ENCODE data around the gene SPATA16.
"Not testable (repeated sequence)": the region's sequence is repeated elsewhere in the genome, so short reads cannot be mapped to it uniquely, and the experiment has no call there.

The SPATA16 gene

GRCh38 chr3:172869368-172869771 lies 271.7 kb downstream of the SPATA16 start:
- DNase-seq = no peak

DNA sequence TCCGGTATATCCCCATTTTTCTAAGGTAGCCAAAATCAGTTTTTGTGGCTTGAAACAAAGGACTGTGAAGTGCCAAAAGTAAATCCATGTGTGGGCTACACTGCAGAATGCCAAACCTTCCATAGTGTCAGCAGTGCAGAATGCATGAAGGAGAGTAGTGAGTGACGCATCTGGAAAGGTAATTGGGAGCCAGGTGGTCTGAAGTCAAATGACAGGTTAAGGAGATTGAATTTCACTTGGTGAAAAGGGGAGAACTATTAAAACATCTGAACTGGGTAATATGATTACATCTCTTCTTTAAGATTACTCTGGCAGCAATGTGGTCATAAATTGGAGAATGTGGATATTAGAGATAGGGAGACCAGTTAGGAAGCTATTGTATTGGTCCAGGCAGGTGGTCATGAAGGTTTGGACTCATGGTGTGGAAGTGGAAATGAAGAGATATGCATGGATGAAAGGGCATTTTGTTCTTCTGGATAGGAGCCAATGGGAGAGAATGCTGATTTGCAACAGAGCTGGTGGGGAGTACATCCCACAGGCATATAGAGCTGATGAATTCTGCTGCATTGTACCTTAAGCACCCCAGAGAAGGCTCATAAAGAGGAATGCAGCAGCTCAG lies 272.3 kb downstream of the SPATA16 start:
- no peak for DNase-seq

DNA sequence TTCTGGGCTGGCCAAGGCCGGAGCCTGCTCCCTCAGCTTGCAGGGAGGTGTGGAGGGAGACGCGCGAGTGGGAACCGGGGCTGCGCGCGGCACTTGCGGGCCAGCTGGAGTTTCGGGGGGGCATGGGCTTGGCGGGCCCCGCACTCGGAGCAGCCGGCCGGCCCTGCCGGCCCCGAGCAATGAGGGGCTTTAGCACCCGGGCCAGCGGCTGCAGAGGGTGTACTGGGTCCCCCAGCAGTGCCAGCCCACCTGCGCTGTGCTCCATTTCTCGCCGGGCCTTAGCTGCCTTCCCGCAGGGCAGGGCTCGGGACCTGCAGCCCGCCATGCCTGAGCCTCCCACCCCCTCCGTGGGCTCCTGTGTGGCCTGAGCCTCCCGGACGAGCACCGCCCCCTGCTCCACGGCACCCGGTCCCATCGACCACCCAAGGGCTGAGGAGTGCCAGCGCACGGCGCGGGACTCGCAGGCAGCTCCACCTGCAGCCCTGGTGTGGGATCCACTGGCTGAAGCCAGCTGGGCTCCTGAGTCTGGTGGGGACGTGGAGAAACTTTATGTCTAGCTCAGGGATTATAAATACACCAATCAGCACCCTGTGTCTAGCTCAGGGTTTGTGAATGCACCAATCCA lies 274.2 kb downstream of the SPATA16 start:
- not testable (repeated sequence) for DNase-seq

DNA sequence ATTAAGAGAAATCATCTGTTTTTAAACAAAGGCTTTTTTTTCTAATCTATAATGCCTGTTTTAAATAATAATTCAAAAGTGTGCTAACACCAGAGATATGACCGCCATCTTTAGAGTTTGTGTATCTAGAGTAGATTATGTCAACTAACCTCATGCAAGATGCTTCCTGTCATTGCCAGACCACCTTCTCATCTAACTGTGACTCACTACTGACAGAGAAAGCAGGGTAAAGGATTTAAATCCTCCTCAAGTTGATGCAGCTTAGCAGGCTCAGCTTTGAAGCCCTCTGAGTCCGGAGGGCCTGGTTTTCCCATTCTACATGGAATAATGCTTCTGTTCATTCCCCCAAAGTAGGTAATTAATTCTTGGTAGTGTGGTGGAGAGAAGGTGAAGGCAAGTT lies 282.0 kb downstream of the SPATA16 start:
- DNase-seq = no peak

GRCh38 chr3:172856795-172857742 lies 284.0 kb downstream of the SPATA16 start:
- DNase-seq = no peak

DNA sequence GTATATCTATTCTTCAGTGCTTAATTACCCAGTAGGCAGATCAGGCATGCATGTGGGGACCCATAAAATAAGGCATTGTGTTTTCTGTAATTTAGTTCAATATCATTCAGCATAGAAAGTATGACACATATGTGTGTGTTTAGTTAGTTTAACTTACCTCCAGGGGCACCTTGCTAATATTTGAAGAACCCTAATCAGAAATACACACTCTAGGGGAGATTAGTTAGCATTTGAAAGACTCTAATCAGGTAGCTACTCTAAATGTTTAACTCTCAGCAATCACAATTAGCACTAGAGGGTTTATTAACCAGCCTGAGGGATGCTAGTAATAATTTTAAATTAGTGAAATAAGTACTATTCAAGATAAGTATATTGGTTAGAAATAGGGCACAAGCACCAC lies 286.0 kb downstream of the SPATA16 start:
- DNase-seq = no peak

GRCh38 chr3:172853921-172854666 lies 286.9 kb downstream of the SPATA16 start:
- no peak for DNase-seq

DNA sequence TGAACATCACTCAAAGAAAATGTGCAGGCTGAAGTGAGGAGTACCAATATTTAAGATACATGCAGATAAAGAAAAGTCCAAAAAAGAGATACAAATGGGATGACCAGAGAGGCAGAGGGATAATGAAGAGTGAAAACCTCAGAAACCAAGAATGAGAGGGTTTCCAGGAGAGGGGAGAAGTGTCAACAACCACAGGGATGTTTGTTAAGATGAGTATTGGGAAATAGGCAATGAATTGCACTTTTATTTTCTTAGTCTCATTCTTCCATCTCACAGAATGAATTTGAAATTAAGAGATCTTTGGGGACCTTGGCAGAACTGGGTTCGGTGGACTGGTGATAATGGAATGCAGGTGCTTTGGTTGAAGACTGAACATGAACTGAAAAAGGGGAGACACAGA lies 288.0 kb downstream of the SPATA16 start:
- no peak for DNase-seq

DNA sequence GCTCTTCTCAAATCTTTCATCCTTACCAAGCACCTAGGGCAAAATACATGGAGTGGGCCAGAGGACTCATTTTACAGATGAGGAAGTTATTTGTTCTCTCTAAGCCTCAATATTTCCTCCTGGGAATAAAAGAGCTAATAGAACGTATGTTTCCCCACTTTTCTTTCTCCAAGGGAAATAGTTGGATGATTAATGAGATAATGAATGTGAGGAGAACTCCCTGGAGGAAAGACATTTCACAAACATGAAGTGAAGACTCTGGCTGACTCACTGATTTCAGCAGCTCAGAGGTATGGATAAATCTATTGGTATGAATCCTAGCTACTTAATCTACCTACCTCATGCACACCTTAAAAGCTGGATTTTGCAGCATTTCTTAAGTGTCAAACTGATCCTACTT lies 292.1 kb downstream of the SPATA16 start:
- no peak for DNase-seq

DNA sequence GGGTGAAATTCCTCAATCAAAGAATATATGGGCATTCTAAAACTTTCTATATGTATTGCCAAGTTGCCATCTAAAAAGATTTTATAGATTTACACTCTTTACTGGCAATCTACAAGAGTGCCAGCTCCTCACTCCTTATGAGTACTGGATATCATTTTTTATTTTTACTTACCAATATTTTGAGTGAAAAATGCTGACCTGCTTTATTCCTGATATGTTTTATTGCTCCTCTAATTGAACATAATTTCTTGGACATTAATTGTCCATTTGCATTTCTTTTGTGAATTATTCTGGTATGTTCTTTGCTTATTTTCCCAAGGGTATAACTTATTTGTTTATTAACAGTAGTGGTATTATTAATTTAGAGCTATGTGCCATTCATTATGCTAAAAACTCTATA lies 293.7 kb downstream of the SPATA16 start:
- DNase-seq = no peak

GRCh38 chr3:172846706-172847105 lies 294.3 kb downstream of the SPATA16 start:
- DNase-seq = no peak

GRCh38 chr3:172846103-172846561 lies 294.9 kb downstream of the SPATA16 start:
- DNase-seq = no peak

GRCh38 chr3:172844428-172844827 lies 296.6 kb downstream of the SPATA16 start:
- DNase-seq = no peak

DNA sequence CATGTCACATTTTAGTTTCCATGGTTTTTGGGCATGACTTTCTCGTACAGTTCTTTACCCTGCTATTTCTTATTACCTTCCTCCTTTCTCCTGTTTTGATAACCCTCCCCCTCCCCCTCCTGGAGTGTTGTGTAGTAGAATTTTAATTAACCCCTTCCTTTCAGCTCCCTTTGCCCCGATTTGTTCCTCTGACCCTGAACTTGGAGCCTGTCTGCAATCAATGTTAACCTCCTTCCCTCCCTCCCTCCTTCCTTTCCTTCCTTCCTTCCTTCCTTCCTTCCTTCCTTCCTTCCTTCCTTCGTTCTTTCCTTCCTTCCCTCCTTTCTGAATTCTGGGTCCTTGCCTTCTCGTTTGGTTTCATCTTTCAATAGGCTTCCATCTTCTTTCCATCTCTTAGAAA lies 300.1 kb downstream of the SPATA16 start:
- DNase-seq = no peak

DNA sequence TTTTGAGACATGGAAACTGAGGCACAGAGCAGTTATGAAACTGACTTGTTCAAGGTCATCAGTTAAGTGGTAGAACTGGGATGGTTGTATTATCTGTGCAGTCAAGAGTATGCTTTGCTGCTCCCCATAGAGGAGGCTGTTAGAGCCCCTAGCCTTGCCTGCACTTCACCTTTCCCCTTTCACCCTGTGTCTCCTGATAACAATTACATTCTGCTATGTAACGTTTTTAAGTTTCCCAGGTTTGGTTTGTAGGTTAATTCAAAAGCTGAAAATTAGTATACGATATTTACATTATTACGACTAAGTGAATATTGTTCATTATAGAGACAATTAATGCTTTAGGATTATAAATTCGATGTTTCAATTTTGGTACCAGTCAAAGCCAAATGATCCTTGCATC lies 300.6 kb downstream of the SPATA16 start:
- no peak for DNase-seq

GRCh38 chr3:172839679-172840078 lies 301.4 kb downstream of the SPATA16 start:
- no peak for DNase-seq
